Measurements from ENCODE around the gene INTS7. TPM values are rescaled to one million over a fixed set of nuclear protein-coding genes. Genes with fewer than 3 reads are reported as not detected.

The INTS7 gene
- total and polyA plus RNA-seq, 2 experiments from 2014 or later = 10.9 to 34.0 TPM

DNA sequence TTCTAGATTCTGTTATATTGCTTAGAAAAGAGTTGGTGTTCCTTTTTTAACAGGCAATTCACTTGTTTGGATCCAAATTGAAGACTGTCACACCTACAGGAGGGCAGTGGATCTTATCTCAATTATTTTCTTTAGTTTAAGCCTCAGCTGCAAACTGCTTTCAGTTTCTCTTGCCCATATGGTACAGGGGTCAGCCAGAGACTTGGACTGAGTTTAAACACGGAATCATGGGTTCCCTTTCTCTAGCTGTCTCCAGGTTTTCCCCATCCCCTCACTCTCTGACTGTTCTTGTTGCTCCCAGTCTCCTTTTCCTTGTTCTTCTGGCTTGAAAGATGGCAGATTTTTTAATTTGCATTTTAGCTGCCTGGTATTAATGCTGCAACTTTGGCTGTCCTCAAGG, 18.6 kb upstream of the INTS7 start:
- no peaks in the 10 kb centered on the region for H3K79me2 ChIP-seq (replicated peaks; ENCODE audit: insufficient read depth)
- H3K4me2 ChIP-seq = no peak overlapping the region
- H3K36me3 ChIP-seq (ENCODE audit: insufficient read depth) = peaks cover 55% of the 10 kb centered on the region
- Mint-ChIP-seq H3K27ac (no peak overlapping the region), H3K4me3 (no peak overlapping the region), H3K36me3 (ENCODE audit: low read depth) (peaks cover 92% of the 10 kb centered on the region), H3K9me3 (peaks cover 7% of the 10 kb centered on the region; the same call in 1 of the 3 replicates), H3K4me1 (no peaks in the 10 kb centered on the region), H3K27me3 (ENCODE audit: insufficient read depth, low read depth, poor library complexity) (peaks cover 9% of the 10 kb centered on the region)
- 0 out of 2 replicates have a peak, but pooled peaks cover 3% of the 10 kb centered on the region for H4K20me1 ChIP-seq (replicated peaks; ENCODE audit: insufficient read depth)
- ATAC-seq (no peak), DNase-seq (ENCODE audit: low spot score) (no peak)
- H3K9me2 ChIP-seq (ENCODE audit: insufficient read depth) = no peaks in the 10 kb centered on the region
- TF ChIP-seq ZNF114 (CRISPR knock-in tag; IDR thresholded peaks at IDR 0.05) = no peak
- TF ChIP-seq ZNF331 (CRISPR knock-in tag; IDR thresholded peaks at IDR 0.05; ENCODE audit: low read depth) = no peak
- TF ChIP-seq, protein P1, sequence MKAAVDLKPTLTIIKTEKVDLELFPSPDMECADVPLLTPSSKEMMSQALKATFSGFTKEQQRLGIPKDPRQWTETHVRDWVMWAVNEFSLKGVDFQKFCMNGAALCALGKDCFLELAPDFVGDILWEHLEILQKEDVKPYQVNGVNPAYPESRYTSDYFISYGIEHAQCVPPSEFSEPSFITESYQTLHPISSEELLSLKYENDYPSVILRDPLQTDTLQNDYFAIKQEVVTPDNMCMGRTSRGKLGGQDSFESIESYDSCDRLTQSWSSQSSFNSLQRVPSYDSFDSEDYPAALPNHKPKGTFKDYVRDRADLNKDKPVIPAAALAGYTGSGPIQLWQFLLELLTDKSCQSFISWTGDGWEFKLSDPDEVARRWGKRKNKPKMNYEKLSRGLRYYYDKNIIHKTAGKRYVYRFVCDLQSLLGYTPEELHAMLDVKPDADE (IDR thresholded peaks at IDR 0.05) = no peak
- no peak for TF ChIP-seq NANOG (IDR thresholded peaks at IDR 0.05; ENCODE audit: borderline replicate concordance)
- no peak for TF ChIP-seq CREB1 (CRISPR knock-in tag; IDR thresholded peaks at IDR 0.05; ENCODE audit: low read depth)
- no peak for TF ChIP-seq ZNF462 (CRISPR knock-in tag; IDR thresholded peaks at IDR 0.05)
- TF ChIP-seq, protein P2, sequence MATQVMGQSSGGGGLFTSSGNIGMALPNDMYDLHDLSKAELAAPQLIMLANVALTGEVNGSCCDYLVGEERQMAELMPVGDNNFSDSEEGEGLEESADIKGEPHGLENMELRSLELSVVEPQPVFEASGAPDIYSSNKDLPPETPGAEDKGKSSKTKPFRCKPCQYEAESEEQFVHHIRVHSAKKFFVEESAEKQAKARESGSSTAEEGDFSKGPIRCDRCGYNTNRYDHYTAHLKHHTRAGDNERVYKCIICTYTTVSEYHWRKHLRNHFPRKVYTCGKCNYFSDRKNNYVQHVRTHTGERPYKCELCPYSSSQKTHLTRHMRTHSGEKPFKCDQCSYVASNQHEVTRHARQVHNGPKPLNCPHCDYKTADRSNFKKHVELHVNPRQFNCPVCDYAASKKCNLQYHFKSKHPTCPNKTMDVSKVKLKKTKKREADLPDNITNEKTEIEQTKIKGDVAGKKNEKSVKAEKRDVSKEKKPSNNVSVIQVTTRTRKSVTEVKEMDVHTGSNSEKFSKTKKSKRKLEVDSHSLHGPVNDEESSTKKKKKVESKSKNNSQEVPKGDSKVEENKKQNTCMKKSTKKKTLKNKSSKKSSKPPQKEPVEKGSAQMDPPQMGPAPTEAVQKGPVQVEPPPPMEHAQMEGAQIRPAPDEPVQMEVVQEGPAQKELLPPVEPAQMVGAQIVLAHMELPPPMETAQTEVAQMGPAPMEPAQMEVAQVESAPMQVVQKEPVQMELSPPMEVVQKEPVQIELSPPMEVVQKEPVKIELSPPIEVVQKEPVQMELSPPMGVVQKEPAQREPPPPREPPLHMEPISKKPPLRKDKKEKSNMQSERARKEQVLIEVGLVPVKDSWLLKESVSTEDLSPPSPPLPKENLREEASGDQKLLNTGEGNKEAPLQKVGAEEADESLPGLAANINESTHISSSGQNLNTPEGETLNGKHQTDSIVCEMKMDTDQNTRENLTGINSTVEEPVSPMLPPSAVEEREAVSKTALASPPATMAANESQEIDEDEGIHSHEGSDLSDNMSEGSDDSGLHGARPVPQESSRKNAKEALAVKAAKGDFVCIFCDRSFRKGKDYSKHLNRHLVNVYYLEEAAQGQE (IDR thresholded peaks at IDR 0.05; ENCODE audit: unreplicated experiment) = no peak
- TF ChIP-seq EZH2 (IDR thresholded peaks at IDR 0.05; ENCODE audit: low read depth, unreplicated experiment) = no peak
- no peak for TF ChIP-seq CTCF (conservative IDR thresholded peaks at IDR 0.05; ENCODE audit: low read depth in 2 of 2)
- TF ChIP-seq EZH2phosphoT487 (IDR thresholded peaks at IDR 0.05; ENCODE audit: unreplicated experiment) = no peak
- no peak for TF ChIP-seq STAT1 (IDR thresholded peaks at IDR 0.05; ENCODE audit: unreplicated experiment)
- TF ChIP-seq JUNB (IDR thresholded peaks at IDR 0.05; ENCODE audit: unreplicated experiment) = no peak
- no peak for TF ChIP-seq POLR2AphosphoS5 (IDR thresholded peaks at IDR 0.05; ENCODE audit: low read depth)
- no peak overlapping the region for H2AFZ ChIP-seq
- H3K4me3 ChIP-seq = no peak overlapping the region
- no peaks in the 10 kb centered on the region for H3F3A ChIP-seq (replicated peaks; ENCODE audit: low read depth)
- no peaks in the 10 kb centered on the region for H3K4me1 ChIP-seq (ENCODE audit: insufficient read depth)
- H3K27me3 ChIP-seq (ENCODE audit: insufficient read depth) = no peaks in the 10 kb centered on the region
- H3K27ac ChIP-seq (ENCODE audit: low read depth) = no peak overlapping the region

Measured in GM23338 (cell line).